ENCODE results near the gene EGF. TPM values are rescaled to one million over a fixed set of nuclear protein-coding genes. Genes with fewer than 3 reads are reported as not detected.
"Not testable (repeated sequence)": the region's sequence is repeated elsewhere in the genome, so short reads cannot be mapped to it uniquely, and the experiment has no call there.

Gene EGF
- total RNA-seq, result not detected

DNA sequence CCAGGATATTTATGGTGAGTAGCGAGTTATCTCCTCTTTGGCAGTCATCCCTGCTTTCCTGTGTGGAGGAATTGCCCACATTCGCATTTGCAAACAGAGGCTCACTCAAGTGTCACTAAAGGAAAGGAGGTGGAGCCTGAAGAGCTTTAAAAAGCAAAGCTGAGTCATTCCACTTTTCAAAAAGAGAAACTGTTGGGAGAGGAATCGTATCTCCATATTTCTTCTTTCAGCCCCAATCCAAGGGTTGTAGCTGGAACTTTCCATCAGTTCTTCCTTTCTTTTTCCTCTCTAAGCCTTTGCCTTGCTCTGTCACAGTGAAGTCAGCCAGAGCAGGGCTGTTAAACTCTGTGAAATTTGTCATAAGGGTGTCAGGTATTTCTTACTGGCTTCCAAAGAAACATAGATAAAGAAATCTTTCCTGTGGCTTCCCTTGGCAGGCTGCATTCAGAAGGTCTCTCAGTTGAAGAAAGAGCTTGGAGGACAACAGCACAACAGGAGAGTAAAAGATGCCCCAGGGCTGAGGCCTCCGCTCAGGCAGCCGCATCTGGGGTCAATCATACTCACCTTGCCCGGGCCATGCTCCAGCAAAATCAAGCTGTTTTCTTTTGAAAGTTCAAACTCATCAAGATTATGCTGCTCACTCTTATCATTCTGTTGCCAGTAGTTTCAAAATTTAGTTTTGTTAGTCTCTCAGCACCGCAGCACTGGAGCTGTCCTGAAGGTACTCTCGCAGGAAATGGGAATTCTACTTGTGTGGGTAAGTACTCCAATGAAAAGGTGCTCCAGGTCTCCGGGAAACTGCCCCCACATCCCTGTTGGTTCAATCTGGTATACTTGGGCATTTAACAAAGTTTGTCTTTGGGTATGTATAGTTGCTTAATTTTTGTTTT lies at the start of gene EGF:
Gene EGF (plus strand): TSS at position 178 of the 890 bp plus-strand sequence. CDS start 453 bp downstream, at position 631.
- no peak within 1 kb of the TSS for H3K4me3 Mint-ChIP-seq
- H3K4me1 Mint-ChIP-seq (ENCODE audit: low read depth), result no peaks in the 10 kb centered on the region
- H3K27ac Mint-ChIP-seq, result no peak within 1 kb of the TSS
- no peaks in the 10 kb centered on the region for H3K36me3 Mint-ChIP-seq (ENCODE audit: low read depth)
- no peak for DNase-seq
- CTCF ChIA-PET, result no interaction called here
- H3K27me3 Mint-ChIP-seq (ENCODE audit: low read depth), result peaks cover 13% of the 10 kb centered on the region
- POLR2A ChIA-PET, result no interaction called here
- no peaks in the 10 kb centered on the region for H3K9me3 Mint-ChIP-seq (ENCODE audit: insufficient read depth)
- ATAC-seq, result no peak

DNA sequence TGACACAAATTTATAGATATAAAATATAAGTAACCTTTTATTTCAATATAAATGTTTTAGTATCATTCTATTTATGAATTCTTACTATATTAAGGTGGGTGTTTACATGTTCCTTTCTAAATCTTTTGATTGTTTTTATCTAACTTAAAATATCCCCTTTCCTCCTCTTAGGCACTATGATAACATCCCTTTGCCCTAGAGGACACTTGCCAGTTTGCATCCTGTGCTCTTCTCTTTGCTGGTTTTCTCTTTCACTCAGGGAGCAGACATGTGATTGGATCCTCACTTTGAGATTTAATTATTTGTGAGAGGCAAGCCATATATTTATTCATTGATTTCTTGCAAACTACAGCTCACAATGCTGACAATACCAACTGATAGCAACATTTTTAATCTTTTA lies 48.5 kb upstream of the EGF start:
- H3K36me3 Mint-ChIP-seq (ENCODE audit: low read depth), result peaks cover 3% of the 10 kb centered on the region
- H3K27me3 Mint-ChIP-seq (ENCODE audit: low read depth), result no peaks in the 10 kb centered on the region
- no peak overlapping the region for H3K4me3 Mint-ChIP-seq
- no peak overlapping the region for H3K27ac Mint-ChIP-seq
- no peak for ATAC-seq
- no peak for DNase-seq
- POLR2A ChIA-PET, result no interaction called here
- no peaks in the 10 kb centered on the region for H3K4me1 Mint-ChIP-seq (ENCODE audit: low read depth)
- peaks cover 10% of the 10 kb centered on the region for H3K9me3 Mint-ChIP-seq (ENCODE audit: insufficient read depth)
- CTCF ChIA-PET, result no interaction called here

DNA sequence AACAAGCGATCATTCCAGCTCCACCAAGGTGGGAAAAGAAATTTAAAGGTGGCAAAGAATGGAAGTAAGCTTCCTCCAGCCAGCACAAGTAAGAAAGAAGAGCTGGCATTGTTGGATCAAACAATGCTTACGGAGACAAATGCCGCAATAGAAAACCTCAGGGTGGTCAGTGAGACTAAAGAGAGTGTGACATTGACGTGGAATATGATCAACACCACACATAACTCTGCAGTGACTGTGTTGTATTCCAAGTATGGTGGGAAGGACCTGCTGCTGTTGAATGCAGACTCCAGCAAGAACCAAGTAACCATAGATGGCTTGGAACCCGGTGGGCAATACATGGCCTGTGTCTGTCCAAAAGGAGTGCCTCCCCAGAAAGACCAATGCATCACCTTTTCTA lies 42.6 kb upstream of the EGF start:
- CTCF ChIA-PET, result no interaction called here
- H3K27ac Mint-ChIP-seq, result no peak overlapping the region
- DNase-seq, result no peak

DNA sequence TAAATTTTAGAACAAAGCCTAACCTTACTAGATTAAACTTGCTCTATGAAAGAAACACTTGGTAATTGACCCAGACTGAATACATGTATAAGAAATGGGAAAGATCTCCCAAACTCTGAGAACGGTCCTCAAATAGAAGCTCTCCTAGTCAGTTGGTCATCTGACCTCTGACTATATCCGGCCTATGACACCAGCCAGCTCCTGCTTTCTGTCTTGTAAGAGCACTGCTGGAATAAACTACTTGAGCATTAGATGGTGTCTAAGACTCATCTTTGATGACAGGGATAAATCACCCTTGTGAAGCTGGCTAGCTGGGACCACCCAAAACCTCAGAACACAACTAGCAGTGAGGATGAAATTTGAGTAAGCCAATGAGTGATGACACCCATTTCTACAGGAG lies 40.6 kb upstream of the EGF start:
- DNase-seq (no peak), ATAC-seq (no peak)
- ChIA-PET POLR2A (no interaction called here), CTCF (no interaction called here)
- Mint-ChIP-seq H3K4me1 (ENCODE audit: low read depth) (no peaks in the 10 kb centered on the region), H3K4me3 (no peak overlapping the region), H3K27me3 (ENCODE audit: low read depth) (no peaks in the 10 kb centered on the region), H3K9me3 (ENCODE audit: insufficient read depth) (no peaks in the 10 kb centered on the region), H3K27ac (no peak overlapping the region), H3K36me3 (ENCODE audit: low read depth) (no peaks in the 10 kb centered on the region)

More for the DNA sequence above, 42.6 kb upstream of the EGF start:
- H3K36me3 Mint-ChIP-seq (ENCODE audit: low read depth), result no peaks in the 10 kb centered on the region
- no peak for ATAC-seq
- H3K27me3 Mint-ChIP-seq (ENCODE audit: low read depth), result no peaks in the 10 kb centered on the region
- H3K4me1 Mint-ChIP-seq (ENCODE audit: low read depth), result no peaks in the 10 kb centered on the region
- H3K4me3 Mint-ChIP-seq, result no peak overlapping the region
- no peaks in the 10 kb centered on the region for H3K9me3 Mint-ChIP-seq (ENCODE audit: insufficient read depth)
- POLR2A ChIA-PET, result no interaction called here

DNA sequence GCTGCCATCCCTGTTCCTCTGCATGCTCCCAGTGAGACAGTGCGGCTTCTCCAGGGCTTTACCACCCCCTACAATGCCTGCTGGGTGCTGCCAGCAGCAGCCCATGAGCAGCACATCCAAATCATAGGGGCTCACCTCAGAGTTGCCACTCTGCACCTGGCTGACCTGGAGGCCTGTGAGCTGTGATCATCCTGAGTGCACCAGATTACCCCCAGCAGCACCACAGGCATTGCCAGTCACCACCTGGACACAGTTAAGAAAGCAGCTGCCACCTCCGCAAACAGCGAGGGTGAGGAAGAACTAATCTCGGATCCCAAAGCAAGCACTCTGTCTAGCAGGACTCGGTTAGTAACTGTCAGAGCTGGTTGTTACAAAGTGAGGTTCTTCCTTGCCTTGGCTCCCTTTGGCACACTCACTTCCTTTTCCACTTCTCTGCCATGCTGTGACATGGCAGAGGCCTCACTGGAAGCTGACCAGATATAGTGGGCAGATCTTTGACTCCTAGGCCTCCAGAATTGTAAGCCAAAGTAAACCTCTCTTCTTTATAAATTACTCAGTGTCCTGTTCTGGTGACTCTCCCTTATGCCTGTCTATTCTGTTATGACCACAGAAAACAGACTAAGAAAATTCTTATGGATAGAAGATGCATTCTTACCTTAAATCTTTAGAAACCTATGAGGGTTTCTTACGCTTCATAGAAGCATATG lies 39.6 kb upstream of the EGF start:
- no peaks in the 10 kb centered on the region for H3K4me1 Mint-ChIP-seq (ENCODE audit: low read depth)
- no peak overlapping the region for H3K4me3 Mint-ChIP-seq
- ATAC-seq, result no peak
- no peak overlapping the region for H3K27ac Mint-ChIP-seq
- no peaks in the 10 kb centered on the region for H3K36me3 Mint-ChIP-seq (ENCODE audit: low read depth)
- H3K9me3 Mint-ChIP-seq (ENCODE audit: insufficient read depth), result no peaks in the 10 kb centered on the region
- CTCF ChIA-PET, result no interaction called here
- no peak for DNase-seq
- no peaks in the 10 kb centered on the region for H3K27me3 Mint-ChIP-seq (ENCODE audit: low read depth)
- POLR2A ChIA-PET, result no interaction called here

DNA sequence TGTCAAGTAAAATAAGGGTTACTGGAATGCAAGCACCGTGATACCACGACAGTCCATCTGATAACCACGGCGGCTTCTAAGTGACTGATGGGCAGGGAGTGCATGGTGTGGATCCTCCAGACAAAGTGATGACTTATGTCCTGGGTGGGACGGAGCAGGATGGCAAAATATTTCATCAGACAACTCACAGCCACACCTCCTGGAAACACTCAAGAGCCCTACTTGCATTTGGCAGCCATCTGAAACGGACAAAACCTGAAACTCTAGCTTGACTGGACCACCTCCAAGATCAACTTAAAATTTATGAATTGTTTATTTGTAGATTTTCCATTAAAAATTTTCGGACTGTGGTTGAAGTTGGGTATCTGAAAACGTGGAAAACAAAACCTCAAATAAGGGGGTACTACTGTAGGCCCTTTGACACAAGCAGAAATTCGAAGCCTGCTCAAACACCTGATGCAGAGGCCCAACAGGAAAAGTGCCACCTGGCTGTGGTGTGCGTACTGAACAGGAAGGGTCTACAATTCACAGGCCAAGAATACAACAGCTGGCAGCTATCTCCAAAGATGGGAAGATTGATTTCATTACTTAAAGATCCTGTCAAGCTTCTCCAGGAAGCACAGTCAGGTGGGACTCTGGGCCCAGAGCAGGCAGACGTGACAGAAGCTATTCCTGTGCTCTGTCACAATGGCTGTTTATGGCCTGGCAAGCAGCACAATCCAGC lies 38.7 kb upstream of the EGF start:
- DNase-seq (no peak), ATAC-seq (no peak)
- Mint-ChIP-seq H3K4me1 (ENCODE audit: low read depth) (no peaks in the 10 kb centered on the region), H3K27ac (no peak overlapping the region), H3K9me3 (ENCODE audit: insufficient read depth) (no peaks in the 10 kb centered on the region), H3K4me3 (no peak overlapping the region), H3K36me3 (ENCODE audit: low read depth) (no peaks in the 10 kb centered on the region), H3K27me3 (ENCODE audit: low read depth) (peaks cover 2% of the 10 kb centered on the region)
- ChIA-PET POLR2A (no interaction called here), CTCF (no interaction called here)

DNA sequence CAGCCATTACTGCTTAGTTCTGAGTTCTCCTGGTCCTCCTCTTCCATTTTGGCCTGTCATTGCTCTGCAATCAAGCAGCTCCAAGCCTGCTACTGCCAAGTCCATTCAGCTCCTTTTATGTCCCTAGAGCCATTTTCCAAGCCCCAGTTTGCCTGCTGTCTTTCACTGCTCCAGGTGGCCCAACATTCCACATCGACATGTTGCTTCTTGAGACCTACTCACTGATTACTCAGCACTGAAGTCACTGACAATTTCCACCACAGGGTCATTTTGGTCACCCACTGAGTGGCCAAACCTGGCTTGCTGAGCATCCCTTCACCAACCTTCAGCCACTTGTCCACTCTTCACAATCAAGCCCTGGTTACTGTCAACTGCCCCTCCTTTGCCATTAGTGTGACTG lies 37.6 kb upstream of the EGF start:
- Mint-ChIP-seq H3K36me3 (ENCODE audit: low read depth) (no peaks in the 10 kb centered on the region), H3K27me3 (ENCODE audit: low read depth) (peaks cover 2% of the 10 kb centered on the region), H3K4me3 (no peak overlapping the region), H3K4me1 (ENCODE audit: low read depth) (no peaks in the 10 kb centered on the region), H3K27ac (no peak overlapping the region), H3K9me3 (ENCODE audit: insufficient read depth) (no peaks in the 10 kb centered on the region)
- ATAC-seq (no peak), DNase-seq (no peak)
- POLR2A ChIA-PET, result no interaction called here
- CTCF ChIA-PET, result no interaction called here

GRCh38 chr4:109875553-109875952 lies 37.1 kb upstream of the EGF start:
- H3K27ac Mint-ChIP-seq; ATAC-seq; CTCF ChIA-PET; POLR2A ChIA-PET; H3K9me3 Mint-ChIP-seq (ENCODE audit: insufficient read depth); H3K27me3 Mint-ChIP-seq (ENCODE audit: low read depth); DNase-seq; H3K4me3 Mint-ChIP-seq; H3K36me3 Mint-ChIP-seq (ENCODE audit: low read depth); H3K4me1 Mint-ChIP-seq (ENCODE audit: low read depth): not testable (repeated sequence)

- Mint-ChIP-seq H3K36me3 (ENCODE audit: low read depth) (no peaks in the 10 kb centered on the region), H3K4me3 (no peak overlapping the region), H3K4me1 (ENCODE audit: low read depth) (no peaks in the 10 kb centered on the region), H3K27me3 (ENCODE audit: low read depth) (peaks cover 2% of the 10 kb centered on the region), H3K27ac (no peak overlapping the region), H3K9me3 (ENCODE audit: insufficient read depth) (no peaks in the 10 kb centered on the region)
- ATAC-seq (no peak), DNase-seq (no peak)
- ChIA-PET CTCF (no interaction called here), POLR2A (no interaction called here)
Observed at GRCh38 chr4:109876634-109877265, 35.9 kb upstream of the EGF start.

DNA sequence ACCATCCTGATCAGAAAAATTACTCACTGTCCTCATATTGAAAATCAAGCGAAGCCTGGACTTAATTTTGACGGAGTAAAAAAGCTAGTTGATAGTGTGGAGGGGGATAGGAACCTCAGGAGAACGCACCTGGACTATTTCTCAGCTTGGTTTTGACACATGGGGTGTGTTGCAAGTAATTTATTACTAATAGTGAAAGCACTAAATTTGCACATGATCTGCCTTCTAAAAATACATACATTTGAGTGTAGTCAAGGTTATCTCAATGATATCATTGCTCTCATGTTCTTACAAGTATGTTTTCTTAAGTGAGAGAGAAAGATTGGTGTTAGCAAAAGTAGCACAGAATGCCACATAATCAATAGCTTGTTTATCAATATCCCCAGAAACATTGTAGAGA lies 35.3 kb upstream of the EGF start:
- H3K4me1 Mint-ChIP-seq (ENCODE audit: low read depth), result no peaks in the 10 kb centered on the region
- no peaks in the 10 kb centered on the region for H3K9me3 Mint-ChIP-seq (ENCODE audit: insufficient read depth)
- H3K4me3 Mint-ChIP-seq, result no peak overlapping the region
- ChIA-PET POLR2A (no interaction called here), CTCF (interaction anchor here (0.6 kb wide), 1 partner anchor 78 kb away, joined by 3 read pairs; no protein-coding TSS in a partner anchor)
- DNase-seq, result no peak
- no peaks in the 10 kb centered on the region for H3K36me3 Mint-ChIP-seq (ENCODE audit: low read depth)
- ATAC-seq, result no peak
- no peak overlapping the region for H3K27ac Mint-ChIP-seq
- peaks cover 6% of the 10 kb centered on the region for H3K27me3 Mint-ChIP-seq (ENCODE audit: low read depth)

GRCh38 chr4:109878355-109878754 lies 34.3 kb upstream of the EGF start:
- ChIA-PET CTCF (no interaction called here), POLR2A (no interaction called here)
- no peaks in the 10 kb centered on the region for H3K36me3 Mint-ChIP-seq (ENCODE audit: low read depth)
- no peaks in the 10 kb centered on the region for H3K9me3 Mint-ChIP-seq (ENCODE audit: insufficient read depth)
- ATAC-seq, result no peak
- no peak overlapping the region for H3K27ac Mint-ChIP-seq
- peaks cover 7% of the 10 kb centered on the region for H3K27me3 Mint-ChIP-seq (ENCODE audit: low read depth)
- H3K4me1 Mint-ChIP-seq (ENCODE audit: low read depth), result no peaks in the 10 kb centered on the region
- H3K4me3 Mint-ChIP-seq, result no peak overlapping the region
- no peak for DNase-seq

- Mint-ChIP-seq H3K27ac (no peak overlapping the region), H3K4me1 (ENCODE audit: low read depth) (no peaks in the 10 kb centered on the region), H3K27me3 (ENCODE audit: low read depth) (peaks cover 9% of the 10 kb centered on the region), H3K36me3 (ENCODE audit: low read depth) (no peaks in the 10 kb centered on the region), H3K4me3 (no peak overlapping the region), H3K9me3 (ENCODE audit: insufficient read depth) (no peaks in the 10 kb centered on the region)
- DNase-seq, result no peak
- CTCF ChIA-PET, result no interaction called here
- POLR2A ChIA-PET, result no interaction called here
- ATAC-seq, result no peak
Observed at GRCh38 chr4:109879081-109879480, 33.6 kb upstream of the EGF start.
